ENCODE results near the gene MLLT10. TPM values are rescaled to one million over a fixed set of nuclear protein-coding genes. Genes with fewer than 3 reads are reported as not detected.

MLLT10 gene
- total RNA-seq, 2 experiments from 2014 or later = 32.8 to 35.4 TPM

GRCh38 chr10:21495002-21495751 lies 38.9 kb upstream of the MLLT10 start:
- Mint-ChIP-seq H3K27ac (no peak overlapping the region), H3K27me3 (peaks cover 50% of the 10 kb centered on the region), H3K4me1 (ENCODE audit: low read depth) (peaks cover 12% of the 10 kb centered on the region), H3K9me3 (no peaks in the 10 kb centered on the region), H3K4me3 (peak overlapping the region; percentile 71), H3K36me3 (no peaks in the 10 kb centered on the region)
- ChIA-PET POLR2A (no interaction called here), CTCF (interaction anchor here (0.6 to 3.7 kb wide), 12 partner anchors 10 to 1581 kb away, joined by 3 to 43 read pairs (median 8); partner anchors contain the start of genes DNAJC1 and SKIDA1)
- intact Hi-C loops (cut with micrococcal nuclease) = loop anchor here (1.0 to 10.0 kb wide), 8 partner anchors 23 to 1570 kb away; partner anchors contain the start of gene MLLT10
- DNase-seq = no peak

- Mint-ChIP-seq H3K27me3 (peaks cover 48% of the 10 kb centered on the region), H3K36me3 (no peaks in the 10 kb centered on the region), H3K27ac (no peak overlapping the region), H3K9me3 (no peaks in the 10 kb centered on the region), H3K4me3 (peak overlapping the region; percentile 71), H3K4me1 (ENCODE audit: low read depth) (peaks cover 12% of the 10 kb centered on the region)
- POLR2A ChIA-PET = interaction anchor here (0.9 kb wide), 1 partner anchor 22 kb away, joined by 3 read pairs; no protein-coding TSS in a partner anchor
- peak; percentile 90 for DNase-seq
- intact Hi-C loops (cut with micrococcal nuclease) = loop anchor here (1.0 to 10.0 kb wide), 9 partner anchors 22 to 1569 kb away; partner anchors contain the start of gene MLLT10
- CTCF ChIA-PET = interaction anchor here (0.7 to 3.7 kb wide), 18 partner anchors 10 to 1493 kb away, joined by 3 to 43 read pairs (median 5); partner anchors contain the start of genes DNAJC1 and SKIDA1
Observed at GRCh38 chr10:21495752-21496342, 38.2 kb upstream of the MLLT10 start.

- peak; percentile 67 for DNase-seq
- Mint-ChIP-seq H3K4me1 (ENCODE audit: low read depth) (peaks cover 12% of the 10 kb centered on the region), H3K36me3 (no peaks in the 10 kb centered on the region), H3K27me3 (peaks cover 51% of the 10 kb centered on the region), H3K27ac (no peak overlapping the region), H3K4me3 (peak overlapping the region; percentile 71), H3K9me3 (no peaks in the 10 kb centered on the region)
- ChIA-PET POLR2A (interaction anchor here (0.5 to 1.3 kb wide), 5 partner anchors 21 to 222 kb away, joined by 3 to 7 read pairs (median 3); partner anchors contain the start of gene SKIDA1), CTCF (interaction anchor here (0.6 to 3.7 kb wide), 29 partner anchors 9 to 1492 kb away, joined by 3 to 43 read pairs (median 5); partner anchors contain the start of genes DNAJC1 and SKIDA1)
- intact Hi-C loops (cut with micrococcal nuclease) = loop anchor here (2.0 to 10.0 kb wide), 3 partner anchors 181 to 1568 kb away; no protein-coding TSS in a partner anchor
Observed at GRCh38 chr10:21496343-21497176, 37.5 kb upstream of the MLLT10 start.

DNA sequence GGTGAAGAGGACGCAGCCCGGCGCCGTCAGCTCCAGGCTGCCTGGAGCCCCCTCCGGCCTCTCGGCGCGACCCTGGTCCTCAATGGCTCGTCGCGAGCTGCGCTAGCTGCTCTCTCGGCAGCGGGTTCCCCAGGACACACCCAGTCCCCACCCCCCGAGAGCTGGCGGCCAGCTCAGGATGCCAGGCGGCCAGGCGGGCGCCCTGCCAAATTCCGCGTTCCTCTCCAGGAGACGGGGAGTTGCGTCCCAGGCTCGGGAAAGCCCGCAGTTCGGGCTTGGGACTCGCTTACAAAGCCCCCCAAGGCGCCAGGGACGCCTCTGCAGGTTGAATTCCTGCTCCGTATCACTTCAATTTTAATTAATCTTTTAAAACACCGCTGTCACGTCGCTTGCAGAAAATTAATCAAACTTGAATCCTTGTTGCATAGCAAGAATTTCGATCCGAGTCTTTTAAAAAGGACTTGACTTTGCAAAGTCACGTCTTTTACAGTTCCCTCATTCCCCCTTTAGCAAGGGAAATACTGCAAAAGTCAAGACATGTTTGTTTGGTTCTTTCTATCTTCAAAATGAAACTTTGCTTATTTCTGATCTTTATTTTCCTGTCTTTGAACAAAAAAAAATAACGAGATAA lies 36.7 kb upstream of the MLLT10 start:
- Mint-ChIP-seq H3K27ac (no peak overlapping the region), H3K9me3 (no peaks in the 10 kb centered on the region), H3K4me1 (ENCODE audit: low read depth) (peaks cover 12% of the 10 kb centered on the region), H3K36me3 (no peaks in the 10 kb centered on the region), H3K27me3 (peaks cover 49% of the 10 kb centered on the region), H3K4me3 (peak overlapping the region; percentile 61)
- POLR2A ChIA-PET = interaction anchor here (0.8 to 1.3 kb wide), 3 partner anchors 28 to 222 kb away, joined by 3 to 7 read pairs (median 5); partner anchors contain the start of gene SKIDA1
- DNase-seq = peak; percentile 49
- CTCF ChIA-PET = interaction anchor here (0.6 to 3.7 kb wide), 20 partner anchors 9 to 1480 kb away, joined by 3 to 43 read pairs (median 5); partner anchors contain the start of genes DNAJC1 and SKIDA1
- intact Hi-C loops (cut with micrococcal nuclease) = loop anchor here (2.0 to 10.0 kb wide), 3 partner anchors 180 to 1568 kb away; no protein-coding TSS in a partner anchor

DNA sequence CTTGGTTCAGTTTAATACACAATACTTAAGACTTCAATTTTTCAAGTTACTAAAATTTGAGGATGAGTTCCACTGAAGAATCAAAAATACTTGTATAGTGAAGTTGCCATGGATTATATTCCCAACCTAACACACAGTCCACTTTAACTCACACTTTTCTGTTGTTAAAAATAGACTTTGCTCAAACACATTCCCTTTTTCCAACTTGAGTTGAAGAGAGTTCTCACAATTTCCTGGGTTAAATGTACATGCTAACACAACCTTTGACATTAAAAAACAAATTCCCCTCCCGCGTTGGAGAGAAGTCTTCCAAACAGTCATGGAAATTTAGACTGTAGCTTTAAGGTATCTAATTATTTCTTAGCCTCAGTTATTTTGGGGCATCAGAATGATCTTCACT lies 35.7 kb upstream of the MLLT10 start:
- intact Hi-C loops (cut with micrococcal nuclease) = loop anchor here (5.0 to 10.0 kb wide), 2 partner anchors 179 to 1566 kb away; no protein-coding TSS in a partner anchor
- Mint-ChIP-seq H3K4me3 (peak overlapping the region; percentile 10), H3K4me1 (ENCODE audit: low read depth) (peaks cover 12% of the 10 kb centered on the region), H3K27me3 (peaks cover 47% of the 10 kb centered on the region), H3K9me3 (no peaks in the 10 kb centered on the region), H3K27ac (no peak overlapping the region), H3K36me3 (no peaks in the 10 kb centered on the region)
- ChIA-PET CTCF (interaction anchor here (1.9 kb wide), 1 partner anchor 20 kb away, joined by 11 read pairs; no protein-coding TSS in a partner anchor), POLR2A (no interaction called here)
- no peak for DNase-seq

DNA sequence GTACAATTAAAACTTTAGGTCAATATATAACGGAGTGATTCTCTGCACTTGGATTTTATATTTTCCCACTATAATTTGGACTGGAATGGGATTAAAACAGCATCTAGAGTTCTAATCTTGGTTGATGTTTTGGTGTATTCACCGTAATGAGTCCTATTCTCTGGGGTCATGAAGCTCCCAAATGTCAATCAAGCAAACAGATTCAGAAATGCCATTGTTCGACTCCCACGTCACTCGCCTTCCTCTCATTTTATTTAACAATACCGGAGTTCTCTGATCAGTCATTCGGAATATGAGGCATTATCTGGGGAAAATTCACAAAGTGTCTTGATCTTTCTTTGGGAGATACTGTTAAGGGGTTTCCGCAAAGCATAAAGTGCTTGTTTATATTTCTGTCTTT lies 35.0 kb upstream of the MLLT10 start:
- Mint-ChIP-seq H3K27ac (peak overlapping the region; percentile 5), H3K4me1 (ENCODE audit: low read depth) (peaks cover 12% of the 10 kb centered on the region), H3K36me3 (no peaks in the 10 kb centered on the region), H3K4me3 (no peak overlapping the region), H3K9me3 (no peaks in the 10 kb centered on the region), H3K27me3 (peaks cover 43% of the 10 kb centered on the region)
- ChIA-PET CTCF (no interaction called here), POLR2A (no interaction called here)
- DNase-seq = no peak
- intact Hi-C loops (cut with micrococcal nuclease) = loop anchor here (5.0 to 10.0 kb wide), 2 partner anchors 178 to 1566 kb away; no protein-coding TSS in a partner anchor

- intact Hi-C loops (cut with micrococcal nuclease) = loop anchor here (5.0 to 10.0 kb wide), 2 partner anchors 177 to 1565 kb away; no protein-coding TSS in a partner anchor
- H3K36me3 Mint-ChIP-seq = no peaks in the 10 kb centered on the region
- H3K9me3 Mint-ChIP-seq = no peaks in the 10 kb centered on the region
- H3K27me3 Mint-ChIP-seq = peaks cover 40% of the 10 kb centered on the region
- H3K27ac Mint-ChIP-seq = no peak overlapping the region
- H3K4me1 Mint-ChIP-seq (ENCODE audit: low read depth) = peaks cover 8% of the 10 kb centered on the region
- ChIA-PET CTCF (interaction anchor here (0.6 kb wide), 1 partner anchor 405 kb away, joined by 3 read pairs; no protein-coding TSS in a partner anchor), POLR2A (no interaction called here)
- DNase-seq = peak; percentile 20
- peak overlapping the region; percentile 20 for H3K4me3 Mint-ChIP-seq
Observed at GRCh38 chr10:21499701-21500577, 34.1 kb upstream of the MLLT10 start.

GRCh38 chr10:21500578-21500910 lies 33.5 kb upstream of the MLLT10 start:
- Mint-ChIP-seq H3K27me3 (peaks cover 34% of the 10 kb centered on the region), H3K27ac (no peak overlapping the region), H3K4me3 (no peak overlapping the region), H3K4me1 (ENCODE audit: low read depth) (peaks cover 3% of the 10 kb centered on the region), H3K36me3 (no peaks in the 10 kb centered on the region), H3K9me3 (no peaks in the 10 kb centered on the region)
- ChIA-PET CTCF (interaction anchor here (0.6 kb wide), 1 partner anchor 405 kb away, joined by 3 read pairs; no protein-coding TSS in a partner anchor), POLR2A (no interaction called here)
- DNase-seq = no peak
- intact Hi-C loops (cut with micrococcal nuclease) = no loop called here

GRCh38 chr10:21501091-21501490 lies 32.9 kb upstream of the MLLT10 start:
- Mint-ChIP-seq H3K27ac (no peak overlapping the region), H3K4me1 (ENCODE audit: low read depth) (peaks cover 3% of the 10 kb centered on the region), H3K36me3 (no peaks in the 10 kb centered on the region), H3K9me3 (no peaks in the 10 kb centered on the region), H3K4me3 (no peak overlapping the region), H3K27me3 (peaks cover 34% of the 10 kb centered on the region)
- ChIA-PET CTCF (no interaction called here), POLR2A (no interaction called here)
- intact Hi-C loops (cut with micrococcal nuclease) = no loop called here
- DNase-seq = no peak

DNA sequence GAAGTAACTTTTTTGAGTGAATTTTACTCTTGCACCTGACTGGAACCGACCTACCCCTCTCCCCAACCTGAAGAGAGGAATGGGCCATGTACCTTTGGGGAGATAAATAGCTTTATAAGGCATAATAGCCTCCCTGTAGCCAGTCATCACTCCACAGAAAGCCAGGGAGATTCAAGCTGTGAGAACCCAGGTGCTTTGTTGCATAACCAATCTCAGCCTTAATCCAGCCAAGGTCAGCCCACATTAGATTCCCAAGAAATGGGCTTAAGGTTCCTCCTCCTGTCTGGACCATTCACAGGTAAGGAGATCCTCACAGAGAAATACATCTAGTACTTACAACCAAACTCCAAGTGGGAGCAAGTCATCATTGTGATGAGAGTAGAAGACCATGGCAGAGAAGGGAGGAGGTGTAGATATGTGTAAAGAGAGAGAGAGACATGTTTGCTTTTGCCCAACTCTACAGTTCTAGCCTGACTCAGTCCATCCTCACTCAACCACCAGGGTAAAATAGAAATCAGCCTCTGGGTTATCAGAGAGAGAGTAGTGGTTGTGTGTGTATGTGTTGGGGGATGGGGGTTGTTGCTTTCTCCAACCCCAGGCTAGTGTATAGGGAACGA lies 32.2 kb upstream of the MLLT10 start:
- ChIA-PET CTCF (no interaction called here), POLR2A (no interaction called here)
- no peaks in the 10 kb centered on the region for H3K9me3 Mint-ChIP-seq
- no peaks in the 10 kb centered on the region for H3K36me3 Mint-ChIP-seq
- peaks cover 3% of the 10 kb centered on the region for H3K4me1 Mint-ChIP-seq (ENCODE audit: low read depth)
- DNase-seq = no peak
- H3K27ac Mint-ChIP-seq = no peak overlapping the region
- H3K4me3 Mint-ChIP-seq = no peak overlapping the region
- intact Hi-C loops (cut with micrococcal nuclease) = no loop called here
- peaks cover 32% of the 10 kb centered on the region for H3K27me3 Mint-ChIP-seq

Data from activated CD4-positive, alpha-beta memory T cell treated with anti-CD3 and anti-CD28 coated beads for 36 hours (primary cell).